ENCODE measurements around the gene CD302.
"Not testable (repeated sequence)": the region's sequence is repeated elsewhere in the genome, so short reads cannot be mapped to it uniquely, and the experiment has no call there.

CD302 gene

DNA sequence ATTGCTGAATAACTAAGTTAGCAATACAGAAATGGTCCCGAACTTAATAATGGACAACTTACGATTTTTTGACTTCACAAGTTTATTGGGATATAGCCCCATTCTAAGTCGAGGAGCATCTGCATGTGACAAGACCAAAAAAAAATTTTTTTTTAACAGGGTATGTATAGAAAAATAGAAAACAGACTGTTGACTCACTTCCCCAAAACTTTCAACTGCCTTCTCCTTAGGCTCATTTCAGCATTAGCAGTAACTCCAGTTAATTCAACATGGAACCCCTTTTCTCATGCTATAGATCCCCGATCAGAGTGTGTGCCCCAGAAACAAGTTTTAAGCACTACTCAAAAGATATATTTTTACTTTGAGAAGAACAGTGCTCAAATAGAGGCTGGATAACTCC lies 5.4 kb downstream of the CD302 start:
- ChIA-PET POLR2A (no interaction called here), CTCF (no interaction called here)
- DNase-seq (ENCODE audit: extremely low spot score), result no peak
- TF ChIP-seq FOXK2 (IDR thresholded peaks at IDR 0.05), result no peak
- TF ChIP-seq ELF4 (IDR thresholded peaks at IDR 0.05), result no peak
- no peak for TF ChIP-seq SP1 (IDR thresholded peaks at IDR 0.05)
- TF ChIP-seq L3MBTL2 (conservative IDR thresholded peaks at IDR 0.05), result no peak
- TF ChIP-seq TARDBP (IDR thresholded peaks at IDR 0.05), result no peak
- no peak for TF ChIP-seq NFRKB (IDR thresholded peaks at IDR 0.05)
- TF ChIP-seq ZNF384 (IDR thresholded peaks at IDR 0.05), result no peak
- no peak for TF ChIP-seq CTBP1 (IDR thresholded peaks at IDR 0.05; ENCODE audit: borderline replicate concordance)
- TF ChIP-seq SUZ12 (IDR thresholded peaks at IDR 0.05), result no peak
- no peak for TF ChIP-seq HDGF (IDR thresholded peaks at IDR 0.05; ENCODE audit: borderline replicate concordance)
- no peak for TF ChIP-seq FOXA1 (IDR thresholded peaks at IDR 0.05)
- TF ChIP-seq, protein P1, sequence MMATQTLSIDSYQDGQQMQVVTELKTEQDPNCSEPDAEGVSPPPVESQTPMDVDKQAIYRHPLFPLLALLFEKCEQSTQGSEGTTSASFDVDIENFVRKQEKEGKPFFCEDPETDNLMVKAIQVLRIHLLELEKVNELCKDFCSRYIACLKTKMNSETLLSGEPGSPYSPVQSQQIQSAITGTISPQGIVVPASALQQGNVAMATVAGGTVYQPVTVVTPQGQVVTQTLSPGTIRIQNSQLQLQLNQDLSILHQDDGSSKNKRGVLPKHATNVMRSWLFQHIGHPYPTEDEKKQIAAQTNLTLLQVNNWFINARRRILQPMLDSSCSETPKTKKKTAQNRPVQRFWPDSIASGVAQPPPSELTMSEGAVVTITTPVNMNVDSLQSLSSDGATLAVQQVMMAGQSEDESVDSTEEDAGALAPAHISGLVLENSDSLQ (IDR thresholded peaks at IDR 0.05), result no peak
- TF ChIP-seq ARNT (IDR thresholded peaks at IDR 0.05), result no peak
- no peak for TF ChIP-seq FOXM1 (IDR thresholded peaks at IDR 0.05; ENCODE audit: borderline replicate concordance)

DNA sequence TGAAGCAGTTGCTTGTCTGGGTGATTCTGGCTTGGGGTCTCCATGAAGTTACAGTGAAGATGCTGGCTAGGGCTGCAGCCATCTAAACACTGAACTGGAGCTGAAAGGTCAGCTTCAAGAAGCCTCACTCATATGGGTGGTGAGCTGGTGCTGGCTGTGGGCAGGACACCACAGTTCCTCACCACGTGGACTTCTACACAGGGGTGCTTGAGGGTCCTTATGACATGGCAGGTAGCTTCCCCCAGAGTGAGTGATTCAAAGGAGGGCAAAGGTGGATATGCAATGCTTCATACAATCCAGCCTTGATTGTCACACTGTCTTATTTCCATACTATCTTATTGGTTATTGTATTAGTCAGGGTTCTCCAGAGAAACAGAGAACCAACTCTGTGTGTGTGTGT lies 6.0 kb downstream of the CD302 start:
- ChIA-PET CTCF (no interaction called here), POLR2A (no interaction called here)
- no peak for TF ChIP-seq FOXA1 (IDR thresholded peaks at IDR 0.05)
- no peak for TF ChIP-seq LEF1 (IDR thresholded peaks at IDR 0.05; ENCODE audit: borderline replicate concordance)
- no peak for TF ChIP-seq ARNT (IDR thresholded peaks at IDR 0.05)
- no peak for TF ChIP-seq FOXM1 (IDR thresholded peaks at IDR 0.05; ENCODE audit: borderline replicate concordance)
- TF ChIP-seq TARDBP (IDR thresholded peaks at IDR 0.05), result no peak
- no peak for TF ChIP-seq BHLHE40 (IDR thresholded peaks at IDR 0.05; ENCODE audit: borderline replicate concordance)
- TF ChIP-seq, protein P1 (IDR thresholded peaks at IDR 0.05), result no peak
- no peak for TF ChIP-seq CTBP1 (IDR thresholded peaks at IDR 0.05; ENCODE audit: borderline replicate concordance)
- no peak for TF ChIP-seq ZNF384 (IDR thresholded peaks at IDR 0.05)
- TF ChIP-seq SUZ12 (IDR thresholded peaks at IDR 0.05), result no peak
- TF ChIP-seq L3MBTL2 (conservative IDR thresholded peaks at IDR 0.05), result no peak
- no peak for DNase-seq (ENCODE audit: extremely low spot score)

DNA sequence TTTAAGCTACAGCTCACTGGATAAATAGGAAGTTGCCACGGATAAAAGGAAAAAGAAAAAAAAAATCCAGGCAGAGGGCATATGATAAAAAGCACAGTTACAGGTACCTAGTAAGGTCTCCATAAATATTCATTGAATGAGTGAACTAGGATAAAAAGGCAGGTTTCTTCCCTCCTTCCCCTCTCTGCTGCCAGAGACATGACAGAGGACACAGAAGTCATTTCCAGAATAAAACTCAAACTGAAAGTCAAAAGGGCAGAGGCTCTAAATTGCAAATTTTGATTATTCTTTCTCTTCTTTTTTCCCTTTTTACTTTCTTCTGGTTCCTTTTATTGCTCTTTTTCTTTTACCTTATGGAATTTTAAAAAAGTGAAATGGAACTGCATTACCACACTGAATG lies 7.7 kb downstream of the CD302 start:
- CTCF ChIA-PET, result no interaction called here
- DNase-seq (ENCODE audit: extremely low spot score), result no peak
- POLR2A ChIA-PET, result no interaction called here
- TF ChIP-seq, protein P1 (IDR thresholded peaks at IDR 0.05), result no peak
- TF ChIP-seq TARDBP (IDR thresholded peaks at IDR 0.05) (no peak), L3MBTL2 (conservative IDR thresholded peaks at IDR 0.05) (no peak), SP1 (IDR thresholded peaks at IDR 0.05) (no peak), SUZ12 (IDR thresholded peaks at IDR 0.05) (no peak), ELF4 (IDR thresholded peaks at IDR 0.05) (no peak), LEF1 (IDR thresholded peaks at IDR 0.05; ENCODE audit: borderline replicate concordance) (no peak), CTBP1 (IDR thresholded peaks at IDR 0.05; ENCODE audit: borderline replicate concordance) (no peak), HDGF (IDR thresholded peaks at IDR 0.05; ENCODE audit: borderline replicate concordance) (no peak)

DNA sequence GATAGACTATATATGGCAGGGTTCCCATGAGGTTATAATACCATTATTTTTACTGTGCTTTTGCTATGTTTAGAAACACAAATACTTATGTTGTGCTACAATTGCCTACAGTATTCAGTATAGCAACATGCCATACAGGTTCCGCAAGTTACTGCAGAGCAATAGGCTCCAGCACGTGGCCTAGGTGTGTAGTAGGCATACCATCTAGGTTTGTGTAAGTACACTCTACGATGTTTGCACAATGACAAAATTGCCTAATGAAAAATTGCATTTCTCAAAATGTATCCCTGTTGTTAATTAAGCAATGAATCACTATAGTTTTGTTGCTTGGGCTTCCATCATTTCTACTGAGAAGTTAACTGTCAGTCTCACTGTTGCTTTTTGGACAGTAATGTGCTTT lies 9.8 kb downstream of the CD302 start:
- CTCF ChIA-PET, result no interaction called here
- POLR2A ChIA-PET, result no interaction called here
- no peak for DNase-seq (ENCODE audit: extremely low spot score)
- TF ChIP-seq ZNF384 (IDR thresholded peaks at IDR 0.05) (no peak), CTBP1 (IDR thresholded peaks at IDR 0.05; ENCODE audit: borderline replicate concordance) (no peak), SUZ12 (IDR thresholded peaks at IDR 0.05) (no peak), L3MBTL2 (conservative IDR thresholded peaks at IDR 0.05) (no peak), SP1 (IDR thresholded peaks at IDR 0.05) (no peak), TARDBP (IDR thresholded peaks at IDR 0.05) (no peak), BHLHE40 (IDR thresholded peaks at IDR 0.05; ENCODE audit: borderline replicate concordance) (no peak), FOXA1 (IDR thresholded peaks at IDR 0.05) (no peak), ARNT (IDR thresholded peaks at IDR 0.05) (no peak), LEF1 (IDR thresholded peaks at IDR 0.05; ENCODE audit: borderline replicate concordance) (no peak), NFRKB (IDR thresholded peaks at IDR 0.05) (no peak), HDGF (IDR thresholded peaks at IDR 0.05; ENCODE audit: borderline replicate concordance) (no peak), ELF4 (IDR thresholded peaks at IDR 0.05) (no peak), FOXK2 (IDR thresholded peaks at IDR 0.05) (no peak), FOXM1 (IDR thresholded peaks at IDR 0.05; ENCODE audit: borderline replicate concordance) (no peak)
- TF ChIP-seq, protein P1 (IDR thresholded peaks at IDR 0.05), result no peak

DNA sequence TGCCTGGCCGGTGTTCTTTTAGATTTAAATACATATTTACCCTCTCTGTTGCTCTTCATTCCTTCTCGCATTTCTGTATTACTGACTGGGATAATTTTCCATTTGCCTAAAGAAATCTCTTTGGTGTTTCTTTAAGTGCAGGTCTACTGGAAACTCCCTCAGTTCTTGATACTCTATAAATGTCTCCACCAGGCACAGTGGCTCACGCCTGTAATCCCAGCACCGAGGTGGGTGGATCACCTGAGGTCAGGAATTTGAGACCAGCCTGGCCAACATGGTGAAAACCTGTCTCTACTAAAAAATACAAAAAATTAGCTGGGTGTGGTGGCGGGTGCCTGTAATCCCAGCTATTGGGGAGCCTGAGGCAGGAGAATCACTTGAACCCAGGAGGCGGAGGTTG lies 10.4 kb downstream of the CD302 start:
- CTCF ChIA-PET; POLR2A ChIA-PET; DNase-seq (ENCODE audit: extremely low spot score): not testable (repeated sequence)

DNA sequence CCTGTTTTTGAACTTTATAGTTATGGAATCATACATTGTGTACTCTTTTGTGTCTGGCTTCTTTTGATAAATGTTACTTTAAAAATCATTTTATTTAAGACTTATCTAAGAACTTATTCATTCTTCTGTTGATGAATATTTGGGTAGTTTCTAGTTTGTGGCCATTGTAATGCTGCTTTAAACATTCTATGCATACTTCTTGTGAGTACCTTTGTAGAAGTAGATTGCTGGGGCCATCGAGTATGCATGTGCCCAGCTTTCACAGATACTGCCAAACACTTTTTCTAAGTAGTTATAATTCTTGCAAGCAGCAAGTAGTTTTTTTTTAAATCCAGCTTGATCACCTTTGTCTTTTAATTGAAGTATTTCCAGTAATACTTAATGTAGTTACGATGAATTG lies 11.1 kb downstream of the CD302 start:
- no peak for TF ChIP-seq FOXM1 (IDR thresholded peaks at IDR 0.05; ENCODE audit: borderline replicate concordance)
- POLR2A ChIA-PET, result no interaction called here
- CTCF ChIA-PET, result no interaction called here
- DNase-seq (ENCODE audit: extremely low spot score), result no peak

DNA sequence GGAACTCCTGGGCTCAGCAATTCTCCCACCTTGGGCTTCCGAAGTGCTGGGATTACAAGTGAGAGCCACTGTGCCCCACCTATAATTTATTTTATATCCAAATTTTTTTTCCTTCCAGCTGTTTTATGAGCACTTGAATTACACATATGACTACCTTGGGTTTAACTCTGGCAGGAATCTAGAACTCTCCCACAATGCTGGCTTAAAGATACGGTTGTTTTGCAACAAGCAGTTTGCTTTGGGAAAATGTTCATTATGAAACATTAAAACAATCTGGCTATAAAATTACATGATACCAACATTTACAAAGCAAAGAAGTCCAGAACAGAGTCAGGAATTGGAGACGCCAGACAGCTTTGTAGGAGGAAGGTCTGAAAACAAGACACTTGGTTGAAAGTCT lies 12.8 kb downstream of the CD302 start:
- ChIA-PET CTCF (no interaction called here), POLR2A (no interaction called here)
- no peak for TF ChIP-seq SP1 (IDR thresholded peaks at IDR 0.05)
- TF ChIP-seq LEF1 (IDR thresholded peaks at IDR 0.05; ENCODE audit: borderline replicate concordance), result no peak
- DNase-seq (ENCODE audit: extremely low spot score), result no peak

Data from HEK293T (cell line).